H1 (cell line): ENCODE results near the gene MAP7D2. TPM values are rescaled to one million over a fixed set of nuclear protein-coding genes. Genes with fewer than 3 reads are reported as not detected.

Experiments
- CTCF ChIA-PET: fragments of 300-600 bp; sonication (Branson Sonifier 250); formaldehyde crosslinking; loops from one replicate; lab custom pipeline; 2021; ENCODE audit not compliant: partially characterized antibody; lab: Charles Lee
- POLR2A ChIA-PET: fragments of 300-600 bp; sonication (Branson Sonifier 250); formaldehyde crosslinking; loops from one replicate; lab custom pipeline; 2021; ENCODE audit warnings: inconsistent platforms; ENCODE audit not compliant: partially characterized antibody; lab: Charles Lee
- DNase-seq, 2 experiments: peaks; one replicate each; pipeline versions ENCODE4 v3.0.0 to v3.0.0-alpha.2; 2010 to 2022; ENCODE audit warnings: low spot score in 2 of 2, low read depth in 1 of 2, mixed read lengths in 1 of 2
- FAIRE-seq: peaks from 2 replicates; lab custom pipeline; 2011; peaks lifted over from hg19 to GRCh38; lab: Jason Lieb, UNC
- H2AFZ ChIP-seq: 2 replicates; pipeline ENCODE4 v1.8.1; 2012; ENCODE audit warnings: low read length, inconsistent platforms
- H2AK5ac ChIP-seq: 2 replicates; pipeline ENCODE4 v1.6.1; 2013; ENCODE audit warnings: low read depth, low read length
- H2BK120ac ChIP-seq: replicated peaks from 2 replicates; pipeline ENCODE3; 2013; ENCODE audit warnings: low read depth, low read length, inconsistent platforms
- H2BK12ac ChIP-seq: 2 replicates; pipeline ENCODE4 v1.6.1; 2013; ENCODE audit warnings: low read depth, low read length
- H2BK15ac ChIP-seq: 2 replicates; pipeline ENCODE4 v1.6.1; 2013; ENCODE audit warnings: low read length
- H2BK20ac ChIP-seq: 2 replicates; pipeline ENCODE4 v1.6.1; 2013; ENCODE audit warnings: low read length
- H2BK5ac ChIP-seq: 2 replicates; pipeline ENCODE4 v1.6.1; 2013; ENCODE audit warnings: low read depth, low read length
- H3K14ac ChIP-seq: 2 replicates; pipeline ENCODE4 v1.6.1; 2013; ENCODE audit warnings: inconsistent platforms; ENCODE audit not compliant: insufficient read length
- H3K18ac ChIP-seq: 2 replicates; pipeline ENCODE4 v1.6.1; 2013; ENCODE audit warnings: low read length; ENCODE audit errors: extremely low read depth
- H3K23ac ChIP-seq: 2 replicates; pipeline ENCODE4 v1.6.1; 2013; ENCODE audit warnings: inconsistent platforms; ENCODE audit not compliant: insufficient read length
- H3K23me2 ChIP-seq: 2 replicates; pipeline ENCODE4 v1.6.1; 2013; ENCODE audit warnings: low read depth, low read length
- H3K27ac ChIP-seq: 2 replicates; pipeline ENCODE4 v1.6.1; 2011; ENCODE audit warnings: low read depth, low read length, inconsistent platforms
- H3K27me3 ChIP-seq, 4 experiments: replicated peaks in 1 of 4; 1 replicate in 1 of 4; 2 replicates in 3 of 4; pipeline versions ENCODE4 v1.6.1 to v1.8.1; 2011 to 2013; ENCODE audit warnings: low read length in 3 of 4, mild to moderate bottlenecking in 3 of 4, inconsistent platforms in 2 of 4, mixed read lengths in 2 of 4, moderate library complexity in 1 of 4; ENCODE audit not compliant: control insufficient read depth in 3 of 4, insufficient read depth in 3 of 4; ENCODE audit errors: extremely low read depth in 1 of 4
- H3K36me3 ChIP-seq, 4 experiments: 2 replicates each; pipeline versions ENCODE4 v1.6.1 to v1.8.1; 2011 to 2013; ENCODE audit warnings: mild to moderate bottlenecking in 4 of 4, low read length in 3 of 4, moderate library complexity in 2 of 4, control low read depth in 1 of 4, inconsistent platforms in 1 of 4; ENCODE audit not compliant: insufficient read depth in 4 of 4, control insufficient read depth in 2 of 4
- H3K4ac ChIP-seq: replicated peaks from 2 replicates; pipeline ENCODE3; 2013; ENCODE audit warnings: low read length, low read depth, mixed read lengths, inconsistent platforms; ENCODE audit not compliant: insufficient read length
- H3K4me1 ChIP-seq, 4 experiments: replicated peaks in 1 of 4; 1 replicate in 1 of 4; 2 replicates in 3 of 4; pipeline versions ENCODE4 v1.6.1 to v1.8.1; 2011 to 2013; ENCODE audit warnings: low read length in 3 of 4, inconsistent platforms in 2 of 4, mixed read lengths in 1 of 4; ENCODE audit not compliant: insufficient read depth in 4 of 4, control insufficient read depth in 3 of 4
- H3K4me2 ChIP-seq, 2 experiments: 2 replicates each; pipeline versions ENCODE4 v1.6.1 to v1.8.1; 2011 to 2013; ENCODE audit warnings: low read depth in 2 of 2, low read length in 2 of 2, control low read depth in 1 of 2, inconsistent platforms in 1 of 2, mild to moderate bottlenecking in 1 of 2; ENCODE audit not compliant: insufficient read depth in 1 of 2
- H3K4me3 ChIP-seq, 4 experiments: fragments of 200-600, 300-600 bp in 1 of 4; sonication (generic), shearing (Covaris generic), sonication (Bioruptor Twin) in 1 of 4; 2 replicates each; pipeline versions ENCODE4 v1.5.1 to v1.8.1; 2011 to 2016; ENCODE audit warnings: low read length in 4 of 4, low read depth in 3 of 4, control low read depth in 2 of 4, inconsistent platforms in 2 of 4, mild to moderate bottlenecking in 2 of 4, mixed read lengths in 1 of 4, moderate library complexity in 1 of 4; ENCODE audit not compliant: insufficient read depth in 2 of 4; ENCODE audit errors: extremely low read depth in 1 of 4
- H3K56ac ChIP-seq: replicated peaks from 2 replicates; pipeline ENCODE3; 2013; ENCODE audit warnings: low read depth, mild to moderate bottlenecking, mixed read lengths, low read length, inconsistent platforms; ENCODE audit not compliant: insufficient read length
- H3K79me1 ChIP-seq: 2 replicates; pipeline ENCODE4 v1.6.1; 2013; ENCODE audit warnings: low read depth, low read length, control low read depth
- H3K79me2 ChIP-seq, 2 experiments: 2 replicates each; pipeline versions ENCODE4 v1.6.1 to v1.8.1; 2012 to 2013; ENCODE audit warnings: low read length in 2 of 2, mild to moderate bottlenecking in 2 of 2, inconsistent platforms in 1 of 2; ENCODE audit not compliant: insufficient read depth in 2 of 2, control insufficient read depth in 1 of 2
- H3K9ac ChIP-seq, 4 experiments: replicated peaks in 1 of 4; 1 replicate in 1 of 4; 2 replicates in 3 of 4; pipeline versions ENCODE4 v1.6.1 to v1.8.1; 2011 to 2013; ENCODE audit warnings: low read depth in 3 of 4, low read length in 3 of 4, control low read depth in 2 of 4, mild to moderate bottlenecking in 2 of 4, moderate library complexity in 2 of 4, inconsistent platforms in 1 of 4; ENCODE audit errors: extremely low read depth in 1 of 4
- H3K9me3 ChIP-seq, 2 experiments: 2 replicates each; pipeline versions ENCODE4 v1.6.1 to v1.8.1; 2012 to 2013; ENCODE audit warnings: mild to moderate bottlenecking in 2 of 2, moderate library complexity in 2 of 2, control low read depth in 1 of 2, inconsistent platforms in 1 of 2, low read depth in 1 of 2, low read length in 1 of 2, mixed read lengths in 1 of 2; ENCODE audit not compliant: insufficient read depth in 2 of 2
- H4K20me1 ChIP-seq, 2 experiments: replicated peaks in 1 of 2; 2 replicates each; pipeline versions ENCODE3 to v1.8.1; 2011 to 2013; ENCODE audit warnings: inconsistent platforms in 2 of 2, low read length in 2 of 2, mild to moderate bottlenecking in 1 of 2; ENCODE audit not compliant: insufficient read depth in 2 of 2, control insufficient read depth in 1 of 2
- H4K5ac ChIP-seq: 2 replicates; pipeline ENCODE4 v1.6.1; 2013; ENCODE audit warnings: low read length, low read depth, mixed read lengths, inconsistent platforms; ENCODE audit not compliant: insufficient read length
- H4K8ac ChIP-seq: 2 replicates; pipeline ENCODE4 v1.8.0; 2013; ENCODE audit warnings: mild to moderate bottlenecking, moderate library complexity, low read length, inconsistent platforms; ENCODE audit not compliant: insufficient read depth; ENCODE audit errors: extremely low read depth
- H4K91ac ChIP-seq: replicated peaks from 2 replicates; pipeline ENCODE3; 2013; ENCODE audit warnings: low read length, mixed read lengths, inconsistent platforms; ENCODE audit not compliant: insufficient read length
- BRCA1 ChIP-seq: IDR thresholded peaks from 2 replicates; pipeline ENCODE4 v1.6.1; 2012; ENCODE audit warnings: low read depth, low read length, improper control_type of control experiment
- CBX5 ChIP-seq: fragments of 300-800, 300-1000 bp; sonication (generic); IDR thresholded peaks from 2 replicates; pipeline ENCODE4 v1.7.1; 2016; ENCODE audit warnings: antibody characterized with exemption, low read length, low read depth
- FOSL1 ChIP-seq: IDR thresholded peaks from 2 replicates; pipeline ENCODE4 v1.6.1; 2011; ENCODE audit warnings: mild to moderate bottlenecking, low read depth, low read length, moderate library complexity; ENCODE audit not compliant: insufficient read depth
- MAFK ChIP-seq: IDR thresholded peaks from 2 replicates; pipeline ENCODE4 v1.6.1; 2012; ENCODE audit warnings: low read depth, mild to moderate bottlenecking, improper control_type of control experiment, low read length
- POU5F1 ChIP-seq: IDR thresholded peaks from 2 replicates; pipeline ENCODE4 v1.6.1; 2011; ENCODE audit warnings: low read depth, mild to moderate bottlenecking, low read length, moderate library complexity
- RXRA ChIP-seq: IDR thresholded peaks from 2 replicates; pipeline ENCODE4 v1.6.1; 2011; ENCODE audit warnings: low read depth, mild to moderate bottlenecking, low read length, moderate library complexity; ENCODE audit not compliant: insufficient read depth
- SIN3A ChIP-seq, 2 experiments: IDR thresholded peaks in 1 of 2; conservative IDR thresholded peaks in 1 of 2; 2 replicates each; pipeline ENCODE4 v1.6.1; 2011 to 2012; ENCODE audit warnings: low read length in 2 of 2, improper control_type of control experiment in 1 of 2, low read depth in 1 of 2, mild to moderate bottlenecking in 1 of 2
- SP1 ChIP-seq: IDR thresholded peaks from 2 replicates; pipeline ENCODE4 v1.6.1; 2011; ENCODE audit warnings: low read depth, low read length
- SUZ12 ChIP-seq: fragments of 200-600 bp; sonication (generic); IDR thresholded peaks from 2 replicates; pipeline ENCODE4 v1.6.1; 2012; ENCODE audit warnings: mild to moderate bottlenecking, inconsistent platforms, low read length, moderate library complexity, mixed read lengths
- TCF12 ChIP-seq: IDR thresholded peaks from 2 replicates; pipeline ENCODE4 v1.6.1; 2011; ENCODE audit warnings: low read depth, mild to moderate bottlenecking, low read length
- ZNF274 ChIP-seq: IDR thresholded peaks from 2 replicates; pipeline ENCODE4 v1.7.0; 2012; ENCODE audit warnings: low read length, borderline replicate concordance; ENCODE audit errors: extremely low read depth
- WGBS, 2 experiments: shearing (Covaris generic) in 1 of 2; methylation state at CpG; one replicate each; pipeline versions ENCODE4 v1.1.6 to v1.1.7; 2013 to 2015; ENCODE audit warnings: low lambda C conversion rate in 2 of 2, mixed read lengths in 2 of 2, inconsistent platforms in 1 of 2, low coverage in 1 of 2, missing lambda C conversion rate in 1 of 2; ENCODE audit not compliant: insufficient replicate concordance in 2 of 2, insufficient coverage in 1 of 2, insufficient read length in 1 of 2; ENCODE audit errors: extremely low coverage in 1 of 2, missing lambda C conversion rate in 1 of 2; 5-methylcytosine and 5-hydroxymethylcytosine counted together
- polyA plus RNA-seq, 7 experiments: library from polyadenylated mRNA; depleted of rRNA in 3 of 7; stranded (reverse) in 5 of 7; unstranded in 2 of 7; fragments of >200 nt in 5 of 7; fragments of 200-250 nt in 2 of 7; gene quantifications; 1 replicate in 5 of 7; 2 replicates in 1 of 7; 4 replicates in 1 of 7; pipeline versions ENCODE4 v1.2.1 to v1.2.3, GENCODE V29; 2011 to 2013; ENCODE audit warnings: missing spikeins in 2 of 7, mixed read lengths in 2 of 7
- total RNA-seq: library from RNA; stranded (reverse); fragmentation: NEBNext Ultra II Directional; extraction: Animal tissue kit (Norgen Biotek cat#: 25700); gene quantifications from 2 replicates; pipeline ENCODE4 v1.2.1, GENCODE V29; 2021
- TF ChIP-seq, protein P1 (sequence below), 3 experiments: IDR thresholded peaks; 1 replicate in 2 of 3; 2 replicates in 1 of 3; pipeline versions ENCODE4 v1.5.1 to v1.6.1; 2011; ENCODE audit warnings: low read length in 3 of 3, mild to moderate bottlenecking in 3 of 3, inconsistent platforms in 2 of 3, low read depth in 1 of 3, moderate library complexity in 1 of 3; ENCODE audit not compliant: insufficient read depth in 1 of 3; ENCODE audit errors: control extremely low read depth in 1 of 3

MAP7D2 gene
- total and polyA plus RNA-seq, 2 of the 8 experiments (the other 6 are each of a cell fraction or from before 2014, with no cell fraction given), result 0.65 to 0.83 TPM

DNA sequence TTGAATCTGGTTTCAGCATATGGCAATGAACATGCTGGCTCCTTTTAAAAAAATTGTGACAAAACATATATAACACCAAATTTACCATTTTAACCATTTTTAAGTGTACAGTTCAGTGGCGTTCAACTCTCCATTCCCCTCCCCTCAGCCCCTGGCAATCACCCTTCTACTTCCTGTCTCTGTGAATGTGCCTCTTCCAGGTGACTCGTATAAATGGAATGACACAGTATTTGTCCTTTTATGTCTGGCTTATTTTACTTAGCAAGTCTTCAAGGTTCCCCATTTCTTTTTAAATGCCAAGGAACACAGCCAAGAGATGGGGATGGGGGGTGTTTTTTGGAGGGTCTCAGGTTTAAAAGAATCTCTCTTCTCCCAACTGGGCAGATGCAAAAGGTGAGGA is 90.4 kb downstream of the MAP7D2 start:
- Histone ChIP-seq H4K91ac (no peak overlapping the region), H3K36me3 (no peaks in the 10 kb centered on the region), H3K4ac (no peak overlapping the region), H2BK12ac (no peak overlapping the region), H2AFZ (no peak overlapping the region), H2BK15ac (no peak overlapping the region), H3K4me2 (no peak overlapping the region), H3K56ac (no peak overlapping the region), H3K18ac (no peak overlapping the region), H3K23ac (no peak overlapping the region), H3K9ac (no peak overlapping the region), H4K20me1 (no peaks in the 10 kb centered on the region), H3K79me1 (no peaks in the 10 kb centered on the region), H2BK5ac (no peak overlapping the region), H4K5ac (no peak overlapping the region), H3K9me3 (no peaks in the 10 kb centered on the region), H2AK5ac (no peak overlapping the region), H3K79me2 (no peaks in the 10 kb centered on the region), H3K4me1 (no peaks in the 10 kb centered on the region), H3K27ac (no peak overlapping the region), H2BK120ac (no peak overlapping the region), H3K23me2 (no peaks in the 10 kb centered on the region), H4K8ac (no peak overlapping the region), H3K14ac (no peak overlapping the region), H3K27me3 (no peaks in the 10 kb centered on the region), H3K4me3 (no peak overlapping the region), H2BK20ac (no peak overlapping the region)
- 100% methylated on average over 2 of the region's 2 CpGs; no CpG with 5 or more reads in 1 of the 2 experiments for WGBS, 2 experiments
- ChIA-PET POLR2A (no interaction called here), CTCF (interaction anchor here (1.1 to 1.4 kb wide), 2 partner anchors 11 to 17 kb away, joined by 3 read pairs; no protein-coding TSS in a partner anchor)
- no peak for DNase-seq
- FAIRE-seq, result no peak
- TF ChIP-seq SP1, result no peak
- no peak for TF ChIP-seq MAFK
- no peak for TF ChIP-seq CBX5
- no peak for TF ChIP-seq FOSL1
- TF ChIP-seq BRCA1, result no peak
- no peak for TF ChIP-seq POU5F1
- TF ChIP-seq ZNF274, result no peak
- TF ChIP-seq SIN3A (conservative IDR thresholded peaks at IDR 0.05 in 1 of 2, IDR thresholded peaks at IDR 0.05 in 1 of 2; ENCODE audit: low read depth in 1 of 2, low read length in 2 of 2), result no peak
- TF ChIP-seq, protein P1, sequence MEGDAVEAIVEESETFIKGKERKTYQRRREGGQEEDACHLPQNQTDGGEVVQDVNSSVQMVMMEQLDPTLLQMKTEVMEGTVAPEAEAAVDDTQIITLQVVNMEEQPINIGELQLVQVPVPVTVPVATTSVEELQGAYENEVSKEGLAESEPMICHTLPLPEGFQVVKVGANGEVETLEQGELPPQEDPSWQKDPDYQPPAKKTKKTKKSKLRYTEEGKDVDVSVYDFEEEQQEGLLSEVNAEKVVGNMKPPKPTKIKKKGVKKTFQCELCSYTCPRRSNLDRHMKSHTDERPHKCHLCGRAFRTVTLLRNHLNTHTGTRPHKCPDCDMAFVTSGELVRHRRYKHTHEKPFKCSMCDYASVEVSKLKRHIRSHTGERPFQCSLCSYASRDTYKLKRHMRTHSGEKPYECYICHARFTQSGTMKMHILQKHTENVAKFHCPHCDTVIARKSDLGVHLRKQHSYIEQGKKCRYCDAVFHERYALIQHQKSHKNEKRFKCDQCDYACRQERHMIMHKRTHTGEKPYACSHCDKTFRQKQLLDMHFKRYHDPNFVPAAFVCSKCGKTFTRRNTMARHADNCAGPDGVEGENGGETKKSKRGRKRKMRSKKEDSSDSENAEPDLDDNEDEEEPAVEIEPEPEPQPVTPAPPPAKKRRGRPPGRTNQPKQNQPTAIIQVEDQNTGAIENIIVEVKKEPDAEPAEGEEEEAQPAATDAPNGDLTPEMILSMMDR (IDR thresholded peaks at IDR 0.05; ENCODE audit: control extremely low read depth in 1 of 3, insufficient read depth in 1 of 3, low read depth in 1 of 3, low read length in 3 of 3), result no peak
- TF ChIP-seq RXRA, result no peak
- no peak for TF ChIP-seq TCF12
- TF ChIP-seq SUZ12, result no peak
